HCT116 (cell line): ENCODE measurements around the gene YIPF2. TPM values are rescaled to one million over a fixed set of nuclear protein-coding genes. Genes with fewer than 3 reads are reported as not detected.
A peak's percentile ranks its signal among the peaks of the same experiment; 100 is the strongest.

Source experiments
- ATAC-seq: fragments of 200-7000 bp; cut with Tn5 transposase; 2 replicates; pipeline ENCODE4 v1.9.1; 2020; ENCODE audit warnings: mild to moderate bottlenecking, moderate library complexity
- BruUV-seq: library from RNA; stranded (reverse); fragments of 400-500 nt; replicated peaks from 2 replicates; lab custom pipeline; 2021; lab: Mats Ljungman, UMichigan
- CTCF ChIA-PET: fragments of 300-600 bp; sonication (Branson Sonifier 250); formaldehyde crosslinking; loops from one replicate; lab custom pipeline; 2021; ENCODE audit warnings: antibody characterized with exemption; lab: Charles Lee
- POLR2A ChIA-PET: fragments of 300-600, 350-600 bp; sonication (Branson Sonifier 250); formaldehyde crosslinking; loops from one replicate; lab custom pipeline; 2021; ENCODE audit warnings: antibody characterized with exemption; lab: Charles Lee
- RAD21 ChIA-PET, 2 experiments: fragments of 300-600 bp; sonication (Branson Sonifier 250); formaldehyde crosslinking; loops; one replicate each; lab custom pipeline; 2023; ENCODE audit warnings: low total read pairs in 2 of 2; ENCODE audit not compliant: uncharacterized antibody in 2 of 2, unreplicated experiment in 2 of 2, low non-redundant PET in 1 of 2; lab: Charles Lee
- DNase-seq: peaks from one replicate; pipeline ENCODE4 v3.0.0-alpha.2; 2010; ENCODE audit warnings: low read depth, low spot score
- H2AFZ ChIP-seq: fragments of 200-600 bp; shearing (Covaris generic), sonication (generic); 2 replicates; pipeline ENCODE4 v1.6.1; 2017; ENCODE audit warnings: low read depth, mixed run types, mixed read lengths, antibody characterized with exemption, low read length; ENCODE audit not compliant: poor library complexity, severe bottlenecking
- H3K27ac ChIP-seq: 2 replicates; pipeline ENCODE4 v1.5.1; 2012; ENCODE audit warnings: low read depth, low read length
- H3K27me3 ChIP-seq: fragments of 200-600 bp; sonication (generic); 2 replicates; pipeline ENCODE4 v1.6.1; 2016; ENCODE audit warnings: mixed run types, low read length, mixed read lengths; ENCODE audit not compliant: insufficient read depth
- H3K36me3 ChIP-seq, 2 experiments: fragments of 200-500 bp in 1 of 2; fragments of 200-600 bp in 1 of 2; sonication (Bioruptor generic) in 1 of 2; sonication (generic) in 1 of 2; 2 replicates each; pipeline versions ENCODE4 v1.5.1 to v1.6.1; 2014 to 2016; ENCODE audit warnings: low read length in 2 of 2, inconsistent platforms in 1 of 2, mixed read lengths in 1 of 2, mixed run types in 1 of 2; ENCODE audit not compliant: insufficient read depth in 2 of 2, control insufficient read depth in 1 of 2
- H3K4me1 ChIP-seq, 2 experiments: fragments of 200-600 bp in 1 of 2; sonication (generic) in 1 of 2; 2 replicates each; pipeline versions ENCODE4 v1.5.1 to v1.6.1; 2012 to 2017; ENCODE audit warnings: low read length in 2 of 2, inconsistent platforms in 1 of 2, mild to moderate bottlenecking in 1 of 2, mixed read lengths in 1 of 2, mixed run types in 1 of 2, moderate library complexity in 1 of 2; ENCODE audit not compliant: insufficient read depth in 2 of 2, control insufficient read depth in 1 of 2
- H3K4me2 ChIP-seq: fragments of 200-600 bp; sonication (generic); 2 replicates; pipeline ENCODE4 v1.6.1; 2017; ENCODE audit warnings: mixed run types, low read length, mixed read lengths
- H3K4me3 ChIP-seq, 2 experiments: fragments of 200-600 bp in 1 of 2; sonication (generic) in 1 of 2; replicated peaks in 1 of 2; 2 replicates each; pipeline ENCODE4 v1.5.1; 2011 to 2016; ENCODE audit warnings: low read length in 2 of 2, control low read depth in 1 of 2, low read depth in 1 of 2, mild to moderate bottlenecking in 1 of 2, mixed read lengths in 1 of 2, mixed run types in 1 of 2
- H3K79me2 ChIP-seq: fragments of 200-600 bp; sonication (generic); 2 replicates; pipeline ENCODE4 v1.6.1; 2017; ENCODE audit warnings: mild to moderate bottlenecking, mixed run types, low read length, moderate library complexity, mixed read lengths; ENCODE audit not compliant: insufficient read depth
- H3K9ac ChIP-seq: fragments of 200-600 bp; sonication (generic); 2 replicates; pipeline ENCODE4 v1.6.1; 2016; ENCODE audit warnings: low read length, mixed read lengths
- H3K9me2 ChIP-seq: fragments of 200-600 bp; sonication (generic), shearing (Covaris generic); 2 replicates; pipeline ENCODE4 v1.6.1; 2017; ENCODE audit warnings: mixed run types, mild to moderate bottlenecking, moderate library complexity; ENCODE audit not compliant: insufficient read depth
- H3K9me3 ChIP-seq, 2 experiments: fragments of 200-500 bp in 1 of 2; fragments of 200-600 bp in 1 of 2; sonication (Bioruptor generic) in 1 of 2; sonication (generic) in 1 of 2; 2 replicates each; pipeline ENCODE4 v1.6.1; 2014 to 2017; ENCODE audit warnings: low read length in 2 of 2, mixed read lengths in 2 of 2, inconsistent platforms in 1 of 2, low read depth in 1 of 2, mild to moderate bottlenecking in 1 of 2, mixed run types in 1 of 2, moderate library complexity in 1 of 2; ENCODE audit not compliant: control insufficient read depth in 1 of 2, insufficient read depth in 1 of 2
- H4K20me1 ChIP-seq: fragments of 200-600 bp; sonication (generic), shearing (Covaris generic); 2 replicates; pipeline ENCODE4 v1.6.1; 2017; ENCODE audit warnings: mixed run types, mild to moderate bottlenecking, moderate library complexity; ENCODE audit not compliant: insufficient read depth
- CBX3 ChIP-seq: IDR thresholded peaks from 2 replicates; pipeline ENCODE4 v1.6.1; 2012; ENCODE audit warnings: low read depth
- CEBPB ChIP-seq: IDR thresholded peaks from 2 replicates; pipeline ENCODE4 v1.6.1; 2012; ENCODE audit warnings: low read depth
- ELF1 ChIP-seq: IDR thresholded peaks from 2 replicates; pipeline ENCODE4 v1.6.1; 2012; ENCODE audit warnings: low read depth, borderline replicate concordance
- EZH2 ChIP-seq: fragments of 200-600 bp; sonication (generic); IDR thresholded peaks from 2 replicates; pipeline ENCODE4 v1.6.1; 2017; ENCODE audit warnings: antibody characterized with exemption, mixed run types
- EZH2phosphoT487 ChIP-seq: fragments of 200-600 bp; IDR thresholded peaks from 2 replicates; pipeline ENCODE4 v1.6.1; 2018; ENCODE audit warnings: antibody characterized with exemption, borderline replicate concordance
- FOSL1 ChIP-seq: IDR thresholded peaks from 2 replicates; pipeline ENCODE4 v1.6.1; 2012; ENCODE audit warnings: low read depth
- JUND ChIP-seq: IDR thresholded peaks from 2 replicates; pipeline ENCODE4 v1.6.1; 2012
- MAX ChIP-seq: IDR thresholded peaks from 2 replicates; pipeline ENCODE4 v1.6.1; 2012
- POLR2A ChIP-seq: IDR thresholded peaks from 2 replicates; pipeline ENCODE4 v1.7.0; 2011; ENCODE audit warnings: borderline replicate concordance; ENCODE audit not compliant: insufficient read depth, insufficient read length; ENCODE audit errors: extremely low read depth
- RAD21 ChIP-seq: IDR thresholded peaks from 2 replicates; pipeline ENCODE4 v1.6.1; 2012; ENCODE audit warnings: low read depth, mild to moderate bottlenecking
- REST ChIP-seq: IDR thresholded peaks from 2 replicates; pipeline ENCODE4 v1.6.1; 2012; ENCODE audit warnings: low read depth
- SRF ChIP-seq: IDR thresholded peaks from 2 replicates; pipeline ENCODE4 v1.6.1; 2012; ENCODE audit warnings: low read depth
- TCF7L2 ChIP-seq: IDR thresholded peaks from 2 replicates; pipeline ENCODE4 v1.7.0; 2011; ENCODE audit warnings: borderline replicate concordance, inconsistent platforms; ENCODE audit not compliant: insufficient read depth, insufficient read length; ENCODE audit errors: extremely low read depth
- ZFX ChIP-seq: fragments of 450-650 bp; IDR thresholded peaks from 2 replicates; pipeline ENCODE4 v1.6.1; 2017
- ZNF274 ChIP-seq: fragments of 200-500 bp; sonication (Bioruptor generic); IDR thresholded peaks from 2 replicates; pipeline ENCODE4 v1.6.1; 2014; ENCODE audit warnings: mild to moderate bottlenecking, low read depth, low read length, inconsistent platforms
- intact Hi-C: fragments of 100-400 bp; cut with micrococcal nuclease; formaldehyde crosslinking; loops from 2 replicates; pipeline ENCODE4 v1.10.0; 2022
- total RNA-seq: library from RNA; stranded (reverse); gene quantifications from one replicate; pipeline ENCODE4 v1.2.1, GENCODE V29; 2021; ENCODE audit not compliant: unreplicated experiment
- TF ChIP-seq, protein P1 (sequence below): IDR thresholded peaks from 2 replicates; pipeline ENCODE4 v1.6.1; 2011; ENCODE audit warnings: mild to moderate bottlenecking, low read length, moderate library complexity; ENCODE audit not compliant: insufficient replicate concordance; ENCODE audit errors: extremely low read depth

YIPF2 gene
- total RNA-seq, 1 experiment from 2014 or later: 44.7 TPM

DNA sequence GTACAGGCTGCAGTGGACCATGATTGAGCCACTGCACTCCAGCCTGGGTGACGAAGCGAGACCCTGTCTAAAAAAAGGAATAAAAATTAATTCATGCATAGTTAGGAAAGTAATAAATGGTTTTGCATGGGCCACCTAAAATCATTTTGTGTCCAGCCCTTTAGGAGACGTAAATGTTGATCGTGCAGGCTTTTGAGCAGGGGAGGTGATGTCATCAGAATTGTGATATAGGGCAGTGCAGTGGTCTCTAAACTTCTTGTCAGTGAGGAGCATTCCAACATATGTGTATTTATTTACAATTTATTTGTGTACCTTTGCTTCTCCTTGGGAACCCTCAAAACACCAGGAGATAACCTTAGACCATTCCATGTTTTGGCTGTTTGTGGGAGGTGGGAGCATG is 35.4 kb upstream of the YIPF2 start:
- Histone ChIP-seq H3K9me3 (no peaks in the 10 kb centered on the region), H3K9ac (no peak overlapping the region), H2AFZ (no peak overlapping the region), H3K27me3 (no peaks in the 10 kb centered on the region), H3K79me2 (peaks cover 75% of the 10 kb centered on the region), H3K27ac (no peak overlapping the region), H4K20me1 (peaks cover 13% of the 10 kb centered on the region; the same call in 1 of the 2 replicates), H3K4me3 (no peak overlapping the region), H3K36me3 (peaks cover 3 to 6% of the 10 kb centered on the region in 2 experiments; a peak in 2 of 4 replicates), H3K9me2 (no peaks in the 10 kb centered on the region), H3K4me2 (no peak overlapping the region), H3K4me1 (peaks cover 22 to 47% of the 10 kb centered on the region in 2 experiments)
- ChIA-PET POLR2A (no interaction called here), CTCF (no interaction called here), RAD21 (no interaction called here)
- TF ChIP-seq ZFX (no peak), POLR2A (no peak), ZNF274 (no peak), MAX (no peak), FOSL1 (no peak)
- TF ChIP-seq, protein P1, sequence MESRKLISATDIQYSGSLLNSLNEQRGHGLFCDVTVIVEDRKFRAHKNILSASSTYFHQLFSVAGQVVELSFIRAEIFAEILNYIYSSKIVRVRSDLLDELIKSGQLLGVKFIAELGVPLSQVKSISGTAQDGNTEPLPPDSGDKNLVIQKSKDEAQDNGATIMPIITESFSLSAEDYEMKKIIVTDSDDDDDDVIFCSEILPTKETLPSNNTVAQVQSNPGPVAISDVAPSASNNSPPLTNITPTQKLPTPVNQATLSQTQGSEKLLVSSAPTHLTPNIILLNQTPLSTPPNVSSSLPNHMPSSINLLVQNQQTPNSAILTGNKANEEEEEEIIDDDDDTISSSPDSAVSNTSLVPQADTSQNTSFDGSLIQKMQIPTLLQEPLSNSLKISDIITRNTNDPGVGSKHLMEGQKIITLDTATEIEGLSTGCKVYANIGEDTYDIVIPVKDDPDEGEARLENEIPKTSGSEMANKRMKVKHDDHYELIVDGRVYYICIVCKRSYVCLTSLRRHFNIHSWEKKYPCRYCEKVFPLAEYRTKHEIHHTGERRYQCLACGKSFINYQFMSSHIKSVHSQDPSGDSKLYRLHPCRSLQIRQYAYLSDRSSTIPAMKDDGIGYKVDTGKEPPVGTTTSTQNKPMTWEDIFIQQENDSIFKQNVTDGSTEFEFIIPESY: no peak
- DNase-seq: no peak
- intact Hi-C loops: no loop called here
- ATAC-seq: no peak
- no TSS peak for BruUV-seq

GRCh38 chr19:10962863-10963262 is 34.4 kb upstream of the YIPF2 start:
- ChIA-PET CTCF (no interaction called here), POLR2A (no interaction called here), RAD21 (no interaction called here)
- intact Hi-C loops: no loop called here
- BruUV-seq: no TSS peak
- Histone ChIP-seq H3K79me2 (peaks cover 65% of the 10 kb centered on the region), H3K4me2 (peak overlapping the region; percentile 80), H3K36me3 (peaks cover 3 to 6% of the 10 kb centered on the region in 2 experiments; a peak in 2 of 4 replicates), H3K27me3 (no peaks in the 10 kb centered on the region), H3K9ac (no peak overlapping the region), H3K27ac (no peak overlapping the region), H3K4me1 (peaks cover 14 to 39% of the 10 kb centered on the region in 2 experiments; a peak in 3 of 4 replicates), H3K4me3 (no peak overlapping the region), H4K20me1 (peaks cover 9% of the 10 kb centered on the region; the same call in 1 of the 2 replicates), H3K9me3 (no peaks in the 10 kb centered on the region), H2AFZ (no peak overlapping the region), H3K9me2 (no peaks in the 10 kb centered on the region)
- TF ChIP-seq REST: no peak
- TF ChIP-seq EZH2: no peak
- no peak for TF ChIP-seq CBX3
- TF ChIP-seq MAX: no peak
- no peak for TF ChIP-seq JUND
- no peak for TF ChIP-seq ZNF274
- TF ChIP-seq EZH2phosphoT487: no peak
- TF ChIP-seq TCF7L2: no peak
- no peak for TF ChIP-seq SRF
- TF ChIP-seq ELF1: no peak
- no peak for TF ChIP-seq ZFX
- TF ChIP-seq CEBPB: no peak
- TF ChIP-seq RAD21: no peak
- DNase-seq (no peak), ATAC-seq (no peak)
